ENCODE results near the gene NT5DC3.

DNA sequence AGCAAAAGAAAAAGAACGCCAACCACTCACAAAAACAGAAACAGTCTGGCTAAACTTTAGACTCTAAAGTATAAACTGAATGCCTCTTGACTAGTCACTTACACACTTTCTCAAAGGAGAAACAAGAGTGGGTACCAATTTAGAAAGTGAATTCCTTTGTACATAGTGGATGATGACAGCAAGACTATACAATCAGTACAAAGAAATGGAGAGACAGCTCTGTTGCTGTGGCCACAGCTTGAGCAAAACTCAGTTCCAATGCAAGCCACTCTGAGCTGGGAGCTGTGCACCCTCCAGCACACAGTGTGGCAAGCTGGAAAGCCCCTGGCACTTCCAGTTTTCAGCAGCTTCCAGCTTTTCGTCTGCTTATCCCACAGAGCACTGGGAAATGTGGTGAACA, 21.7 kb downstream of the NT5DC3 start:
- TF ChIP-seq, protein P1, sequence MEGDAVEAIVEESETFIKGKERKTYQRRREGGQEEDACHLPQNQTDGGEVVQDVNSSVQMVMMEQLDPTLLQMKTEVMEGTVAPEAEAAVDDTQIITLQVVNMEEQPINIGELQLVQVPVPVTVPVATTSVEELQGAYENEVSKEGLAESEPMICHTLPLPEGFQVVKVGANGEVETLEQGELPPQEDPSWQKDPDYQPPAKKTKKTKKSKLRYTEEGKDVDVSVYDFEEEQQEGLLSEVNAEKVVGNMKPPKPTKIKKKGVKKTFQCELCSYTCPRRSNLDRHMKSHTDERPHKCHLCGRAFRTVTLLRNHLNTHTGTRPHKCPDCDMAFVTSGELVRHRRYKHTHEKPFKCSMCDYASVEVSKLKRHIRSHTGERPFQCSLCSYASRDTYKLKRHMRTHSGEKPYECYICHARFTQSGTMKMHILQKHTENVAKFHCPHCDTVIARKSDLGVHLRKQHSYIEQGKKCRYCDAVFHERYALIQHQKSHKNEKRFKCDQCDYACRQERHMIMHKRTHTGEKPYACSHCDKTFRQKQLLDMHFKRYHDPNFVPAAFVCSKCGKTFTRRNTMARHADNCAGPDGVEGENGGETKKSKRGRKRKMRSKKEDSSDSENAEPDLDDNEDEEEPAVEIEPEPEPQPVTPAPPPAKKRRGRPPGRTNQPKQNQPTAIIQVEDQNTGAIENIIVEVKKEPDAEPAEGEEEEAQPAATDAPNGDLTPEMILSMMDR (IDR thresholded peaks at IDR 0.05) = no peak
- TF ChIP-seq POLR2A (IDR thresholded peaks at IDR 0.05) = no peak
